OCI-LY1 (cell line): ENCODE data around the gene TMEM272.

Source experiments
- EZH2 ChIP-seq: fragments of 200-600 bp; sonication (generic), shearing (Covaris generic); IDR thresholded peaks from 2 replicates; pipeline ENCODE4 v1.8.0; 2017; ENCODE audit warnings: borderline replicate concordance, mixed run types, mild to moderate bottlenecking, antibody characterized with exemption, low read length, moderate library complexity, mixed read lengths
- TF ChIP-seq, protein P1 (sequence below): fragments of 200-600 bp; sonication (generic), shearing (Covaris generic); IDR thresholded peaks from 2 replicates; pipeline ENCODE4 v1.5.1; 2017; ENCODE audit warnings: mild to moderate bottlenecking, antibody characterized with exemption, low read length, moderate library complexity, mixed read lengths

GRCh38 chr13:51781246-51782022 is 63.5 kb downstream of the TMEM272 start:
- TF ChIP-seq, protein P1, sequence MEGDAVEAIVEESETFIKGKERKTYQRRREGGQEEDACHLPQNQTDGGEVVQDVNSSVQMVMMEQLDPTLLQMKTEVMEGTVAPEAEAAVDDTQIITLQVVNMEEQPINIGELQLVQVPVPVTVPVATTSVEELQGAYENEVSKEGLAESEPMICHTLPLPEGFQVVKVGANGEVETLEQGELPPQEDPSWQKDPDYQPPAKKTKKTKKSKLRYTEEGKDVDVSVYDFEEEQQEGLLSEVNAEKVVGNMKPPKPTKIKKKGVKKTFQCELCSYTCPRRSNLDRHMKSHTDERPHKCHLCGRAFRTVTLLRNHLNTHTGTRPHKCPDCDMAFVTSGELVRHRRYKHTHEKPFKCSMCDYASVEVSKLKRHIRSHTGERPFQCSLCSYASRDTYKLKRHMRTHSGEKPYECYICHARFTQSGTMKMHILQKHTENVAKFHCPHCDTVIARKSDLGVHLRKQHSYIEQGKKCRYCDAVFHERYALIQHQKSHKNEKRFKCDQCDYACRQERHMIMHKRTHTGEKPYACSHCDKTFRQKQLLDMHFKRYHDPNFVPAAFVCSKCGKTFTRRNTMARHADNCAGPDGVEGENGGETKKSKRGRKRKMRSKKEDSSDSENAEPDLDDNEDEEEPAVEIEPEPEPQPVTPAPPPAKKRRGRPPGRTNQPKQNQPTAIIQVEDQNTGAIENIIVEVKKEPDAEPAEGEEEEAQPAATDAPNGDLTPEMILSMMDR = peak; percentile 38; the same call in 1 of the 2 replicates
- no peak for TF ChIP-seq EZH2
